NCI-H128 (cell line): ENCODE measurements around the gene LLGL1.

ENCODE experiments used
- DNase-seq: peaks from one replicate; lab custom pipeline; 2025; ENCODE audit not compliant: unreplicated experiment; lab: John Stamatoyannopoulos, UW

LLGL1 gene

DNA sequence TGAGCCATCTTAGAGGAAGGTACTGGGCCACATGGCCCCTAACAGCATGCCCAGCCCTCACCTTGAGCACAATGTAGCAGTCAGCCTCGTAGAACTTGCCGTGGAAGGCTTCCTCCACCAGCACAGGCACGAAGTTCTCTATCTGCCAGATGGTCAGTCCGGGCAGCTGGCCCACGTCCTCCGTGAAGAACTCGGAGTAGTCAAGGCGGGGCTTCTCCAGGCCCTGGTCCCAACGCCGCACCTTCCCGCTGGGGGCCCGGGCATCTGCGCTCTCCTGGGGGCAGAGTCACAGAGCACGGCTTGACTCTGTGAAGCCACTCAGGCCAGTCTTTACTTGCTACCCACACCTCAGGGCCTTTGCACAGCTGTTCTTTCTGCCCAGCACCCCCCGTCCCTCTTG is 25.8 kb downstream of the LLGL1 start:
- no peak for DNase-seq

DNA sequence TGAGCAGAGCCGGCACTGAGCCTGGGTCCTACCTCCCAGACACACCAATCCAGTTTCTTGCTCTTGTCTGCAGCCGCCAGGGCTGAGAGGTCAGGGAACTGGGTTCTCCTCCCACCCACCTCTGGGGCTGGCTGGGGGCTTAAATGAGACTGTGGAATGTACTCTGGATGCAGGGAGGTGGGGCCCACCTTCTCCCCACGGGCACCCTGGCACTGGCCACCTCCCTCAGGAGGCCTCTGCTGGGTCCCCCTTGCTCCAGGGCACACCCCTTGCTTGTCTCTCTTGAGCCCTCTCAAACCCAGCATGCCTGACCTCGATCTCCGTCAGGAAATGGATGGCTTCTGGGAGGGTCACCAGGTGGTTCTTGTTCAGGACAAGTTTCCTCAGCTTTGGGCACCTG is 26.7 kb downstream of the LLGL1 start:
- no peak for DNase-seq

DNA sequence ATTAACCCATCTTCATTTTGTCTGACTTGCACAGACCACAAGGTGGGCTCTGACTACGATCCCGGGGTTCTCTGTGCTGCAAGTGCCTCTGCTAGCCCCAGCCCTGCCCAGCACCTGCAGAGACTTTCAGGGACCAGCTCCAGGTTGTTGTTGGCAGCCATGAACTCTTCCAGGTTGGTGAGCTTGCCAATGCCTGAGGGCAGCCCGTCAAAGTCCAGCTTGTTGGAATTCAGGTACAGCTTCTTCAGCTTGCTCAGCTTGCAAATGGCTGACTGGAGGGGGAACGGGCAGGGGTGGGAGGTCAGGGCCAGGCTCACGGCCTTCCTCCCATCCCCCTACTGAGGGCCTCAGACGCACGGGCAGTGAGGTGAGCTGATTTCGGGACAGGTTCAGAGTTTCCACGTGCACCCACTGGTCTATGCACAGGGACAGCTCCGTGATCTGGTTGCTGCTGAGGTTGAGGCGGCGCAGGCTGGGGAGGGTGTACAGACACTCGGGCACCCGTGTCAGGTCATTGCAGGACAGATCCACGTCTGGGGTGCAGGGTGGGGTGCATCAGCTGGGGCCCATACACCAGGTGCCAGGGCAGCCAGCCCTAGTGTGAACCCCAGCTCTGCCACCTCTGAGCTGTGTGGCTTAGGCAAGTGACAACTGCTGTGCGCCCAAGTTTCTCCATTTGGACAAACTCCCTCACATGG is 27.9 kb downstream of the LLGL1 start:
- DNase-seq = no peak

DNA sequence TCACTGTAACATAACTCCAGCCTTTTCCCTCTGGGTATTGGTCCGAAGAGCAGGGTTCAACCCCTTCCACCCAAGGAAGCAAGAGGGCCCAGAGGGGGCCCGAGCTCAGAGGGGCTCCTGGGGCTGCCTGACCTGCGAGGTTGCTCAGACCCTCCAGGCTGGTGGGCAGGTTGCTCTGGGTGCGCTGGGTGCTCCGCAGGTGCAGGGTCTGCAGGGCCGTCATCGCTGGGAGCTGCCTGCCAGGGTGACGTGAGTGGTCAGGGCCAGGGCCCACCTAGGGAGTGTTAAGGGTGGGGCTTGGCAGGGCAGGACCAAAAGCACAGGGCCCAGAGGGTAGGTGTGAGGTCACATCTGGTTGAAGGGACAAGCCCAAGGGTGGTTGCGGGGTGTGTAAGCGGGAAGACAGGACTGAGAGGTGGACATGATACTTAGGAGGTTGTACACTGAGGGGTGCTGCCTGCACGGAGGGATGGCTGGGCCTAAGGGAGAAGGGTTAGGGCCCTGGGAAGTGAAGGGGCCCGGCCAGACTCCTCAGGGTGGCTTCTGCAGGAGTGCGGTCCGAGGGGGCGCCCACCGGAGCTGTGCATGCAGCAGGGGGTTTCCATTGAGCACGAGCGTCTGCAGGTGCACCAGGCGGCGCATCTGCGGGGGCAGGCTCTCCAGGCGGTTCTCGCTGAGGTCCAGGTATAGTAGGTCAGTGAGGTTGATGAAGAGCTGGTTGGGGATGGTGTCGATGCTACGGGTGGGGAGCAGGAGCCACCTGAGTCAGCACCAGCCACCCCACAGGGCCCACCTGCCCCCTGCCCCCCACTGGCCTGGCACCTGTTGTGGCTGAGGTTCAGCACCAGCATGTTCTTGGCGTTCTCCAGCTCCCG is 28.7 kb downstream of the LLGL1 start:
- DNase-seq = no peak

DNA sequence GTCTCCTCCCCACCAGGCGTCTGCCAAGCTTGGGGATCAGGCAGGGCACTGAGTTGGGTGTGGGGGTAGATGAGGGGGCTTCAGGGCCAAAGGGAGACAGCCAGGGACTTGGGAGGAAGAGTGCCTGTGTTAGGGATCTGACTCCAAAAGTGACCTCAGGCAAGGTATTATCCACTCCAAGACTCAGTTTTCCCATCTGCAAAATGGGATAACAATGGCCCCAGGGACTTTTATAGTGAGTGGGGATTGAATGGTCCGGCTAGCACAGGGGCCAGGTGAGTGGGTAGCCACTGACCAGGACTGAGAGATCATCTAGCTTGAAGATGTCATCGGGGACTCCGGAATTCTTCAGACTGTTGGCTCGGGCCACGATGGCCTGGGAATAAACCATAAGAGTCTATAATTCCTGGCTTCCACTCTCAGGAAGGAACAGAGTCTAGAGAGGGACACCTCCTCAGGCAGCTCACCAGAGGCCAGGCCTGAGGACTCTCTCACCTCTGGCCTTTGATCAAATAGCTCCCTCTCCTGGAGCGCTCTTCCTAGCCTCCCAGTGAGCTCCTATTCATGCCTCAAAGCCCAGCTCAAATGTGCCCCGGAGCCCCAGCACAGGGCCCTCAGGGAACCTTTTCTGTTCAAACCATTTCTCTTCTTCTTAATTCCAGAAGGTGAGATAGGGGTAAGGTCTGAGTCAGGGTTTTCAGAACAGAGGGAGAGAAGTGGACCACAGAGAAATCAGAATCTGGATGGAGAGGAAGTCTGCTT is 29.6 kb downstream of the LLGL1 start:
- DNase-seq = no peak

DNA sequence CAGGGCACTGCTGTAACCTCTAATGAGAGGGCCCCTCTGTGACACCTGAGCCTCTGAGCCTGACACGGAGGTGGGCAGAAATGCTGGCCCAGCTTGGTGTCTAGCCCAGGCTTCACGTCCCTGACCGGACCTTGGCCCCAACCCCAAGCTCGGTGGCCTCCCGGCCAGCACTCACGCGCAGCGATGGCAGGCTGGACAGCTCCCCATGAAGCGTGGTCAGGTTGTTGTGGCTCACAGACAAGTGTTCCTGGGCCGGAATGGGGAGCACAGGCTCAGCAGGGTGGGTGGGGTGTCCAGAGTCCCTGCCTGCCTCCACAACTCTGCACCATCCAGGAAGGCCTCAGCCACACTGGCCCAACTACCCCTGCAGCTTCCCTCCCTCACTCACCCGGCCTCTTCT is 30.9 kb downstream of the LLGL1 start:
- DNase-seq = no peak

DNA sequence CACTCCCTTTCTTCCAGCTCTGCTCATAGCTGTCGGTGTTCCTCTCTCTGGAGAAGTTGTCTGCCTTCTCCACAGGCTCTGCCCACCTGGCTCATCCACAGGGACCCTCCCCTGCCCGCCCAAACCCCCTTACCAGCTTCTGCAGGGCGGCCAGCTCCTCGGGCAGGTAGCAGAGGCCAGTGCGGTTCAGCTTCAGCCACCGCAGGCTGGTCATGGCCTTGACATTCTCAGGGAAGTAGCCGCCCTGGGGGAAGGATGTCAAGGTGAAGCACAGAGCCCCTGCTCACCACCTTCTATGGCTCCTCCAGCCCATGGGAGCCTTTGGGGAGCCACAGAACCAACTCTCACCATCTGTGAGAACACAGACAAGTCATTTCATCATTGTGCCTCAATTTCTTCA is 31.3 kb downstream of the LLGL1 start:
- no peak for DNase-seq

DNA sequence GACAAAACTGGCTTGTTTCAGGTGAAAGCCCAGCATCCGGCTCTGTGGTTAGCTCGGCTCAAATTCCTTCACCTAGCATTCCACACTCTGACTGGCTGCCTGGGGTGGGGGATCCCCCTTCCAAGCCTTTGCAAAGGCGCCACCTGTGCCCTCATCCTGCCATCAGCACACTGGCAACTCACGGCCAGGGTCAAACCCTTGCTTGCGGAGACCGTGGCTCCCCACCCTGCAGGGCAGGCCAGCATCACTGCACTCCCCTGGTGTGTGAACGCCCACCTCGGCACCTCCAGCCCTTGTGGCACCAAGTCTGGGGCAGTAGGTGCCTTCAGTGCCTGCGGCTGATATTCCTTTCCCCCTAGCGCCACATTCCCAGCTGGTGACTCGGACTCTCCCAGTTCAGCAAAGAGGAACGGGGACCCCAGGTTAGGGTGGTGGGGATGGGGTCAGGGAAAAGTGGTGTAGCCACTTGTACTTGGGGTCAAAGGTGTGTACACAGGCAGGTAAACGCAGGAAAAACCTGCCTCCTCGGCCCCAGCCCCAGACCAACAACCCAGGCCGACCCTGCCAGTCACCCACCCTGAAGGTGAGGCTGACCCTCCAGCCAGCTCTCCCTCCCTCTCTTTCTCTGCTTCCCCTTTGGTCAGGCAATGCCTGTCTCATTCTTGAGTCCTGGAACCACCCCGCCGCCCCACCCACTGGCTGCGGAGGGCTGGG is 32.0 kb downstream of the LLGL1 start:
- no peak for DNase-seq

DNA sequence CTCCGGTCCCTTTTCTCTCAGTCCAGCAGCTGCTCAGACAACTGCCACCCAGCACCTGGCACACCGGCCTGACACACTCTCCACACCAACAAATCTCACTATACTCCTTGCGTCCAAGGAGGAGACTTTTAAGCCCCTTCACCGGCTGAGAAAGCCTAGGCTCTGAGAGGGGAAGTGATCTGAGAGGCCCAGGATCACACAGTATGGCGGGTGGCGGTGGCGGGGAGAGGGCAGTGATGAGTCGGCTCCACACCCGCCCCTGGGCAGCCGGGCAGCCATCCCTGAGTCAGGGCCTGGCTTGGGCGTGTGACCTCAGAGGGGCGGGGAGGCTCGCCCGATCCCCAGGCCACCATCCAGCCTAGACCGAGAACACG is 32.5 kb downstream of the LLGL1 start:
- no peak for DNase-seq

DNA sequence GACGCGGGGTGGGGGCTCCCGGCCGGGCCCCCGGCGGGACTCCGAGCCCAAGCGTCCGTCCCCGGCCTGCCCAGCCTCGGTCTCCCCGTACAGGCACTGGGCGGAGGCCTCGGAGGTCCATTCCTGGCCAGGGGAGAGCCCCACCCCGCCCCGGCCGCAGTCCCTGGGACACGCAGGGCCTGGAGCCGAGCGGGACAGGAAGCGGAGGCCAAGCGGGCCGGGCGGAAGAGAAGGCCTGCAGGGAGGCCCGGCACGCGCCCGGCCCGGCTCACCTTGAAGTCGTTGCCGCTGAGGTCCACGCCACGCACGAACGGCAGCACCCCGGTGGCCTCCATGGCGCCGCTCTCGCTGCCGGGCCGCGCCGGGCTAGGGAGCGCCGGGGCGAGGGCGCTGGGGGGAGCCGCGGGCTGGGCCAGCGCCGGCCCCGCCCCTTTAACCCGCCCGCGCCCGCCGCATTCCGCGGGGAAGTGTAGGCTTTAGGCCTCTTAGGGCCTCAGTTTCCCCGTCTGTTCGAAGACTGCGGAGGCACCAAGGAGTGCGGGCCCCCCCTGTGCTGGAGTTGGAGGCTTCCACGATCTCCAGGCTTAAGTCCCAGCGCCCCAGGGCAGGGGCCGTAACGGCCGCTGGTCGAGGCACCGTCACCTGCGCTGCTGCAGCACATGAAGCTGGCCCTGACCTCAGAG is 33.1 kb downstream of the LLGL1 start, which contains the start of gene FLII:
Gene FLII, minus strand, starts transcription at position 383 of the 683 bp plus-strand sequence. Its CDS starts 48 bp downstream, at position 335.
- DNase-seq = no peak

DNA sequence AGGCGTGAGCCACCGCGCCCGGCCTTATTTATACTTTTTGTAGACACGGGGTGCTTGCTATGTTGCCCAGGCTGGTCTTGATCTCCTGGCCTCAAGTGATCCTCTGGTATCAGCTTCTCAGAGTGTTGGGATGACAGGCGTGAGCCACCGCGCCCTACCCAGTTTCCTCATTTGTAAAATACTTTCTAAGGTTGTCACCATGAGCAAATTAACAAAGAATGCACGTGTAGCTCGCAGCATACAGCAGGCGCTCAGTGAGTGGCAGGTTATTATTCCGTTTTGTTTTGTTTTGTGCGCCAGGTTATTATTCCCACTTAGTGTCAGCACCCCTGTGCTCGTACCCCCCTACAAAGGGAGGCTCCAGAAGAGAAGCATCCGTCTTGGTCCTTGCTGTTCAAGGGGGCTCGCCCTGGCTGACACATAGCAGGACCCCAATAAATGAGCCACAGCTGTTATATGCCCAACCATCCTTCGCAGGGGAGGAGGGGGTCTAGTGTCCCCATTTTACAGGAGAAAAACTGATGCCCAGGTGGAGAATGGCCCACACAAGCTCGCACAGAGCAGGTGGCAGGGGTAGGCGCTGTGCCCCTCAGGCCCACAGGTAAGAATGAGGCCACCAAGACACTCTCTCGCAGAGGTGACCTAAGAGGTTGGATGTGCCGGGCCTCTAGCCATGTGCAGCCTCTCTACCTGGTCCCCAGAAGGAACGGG is 34.3 kb downstream of the LLGL1 start:
- DNase-seq = no peak

DNA sequence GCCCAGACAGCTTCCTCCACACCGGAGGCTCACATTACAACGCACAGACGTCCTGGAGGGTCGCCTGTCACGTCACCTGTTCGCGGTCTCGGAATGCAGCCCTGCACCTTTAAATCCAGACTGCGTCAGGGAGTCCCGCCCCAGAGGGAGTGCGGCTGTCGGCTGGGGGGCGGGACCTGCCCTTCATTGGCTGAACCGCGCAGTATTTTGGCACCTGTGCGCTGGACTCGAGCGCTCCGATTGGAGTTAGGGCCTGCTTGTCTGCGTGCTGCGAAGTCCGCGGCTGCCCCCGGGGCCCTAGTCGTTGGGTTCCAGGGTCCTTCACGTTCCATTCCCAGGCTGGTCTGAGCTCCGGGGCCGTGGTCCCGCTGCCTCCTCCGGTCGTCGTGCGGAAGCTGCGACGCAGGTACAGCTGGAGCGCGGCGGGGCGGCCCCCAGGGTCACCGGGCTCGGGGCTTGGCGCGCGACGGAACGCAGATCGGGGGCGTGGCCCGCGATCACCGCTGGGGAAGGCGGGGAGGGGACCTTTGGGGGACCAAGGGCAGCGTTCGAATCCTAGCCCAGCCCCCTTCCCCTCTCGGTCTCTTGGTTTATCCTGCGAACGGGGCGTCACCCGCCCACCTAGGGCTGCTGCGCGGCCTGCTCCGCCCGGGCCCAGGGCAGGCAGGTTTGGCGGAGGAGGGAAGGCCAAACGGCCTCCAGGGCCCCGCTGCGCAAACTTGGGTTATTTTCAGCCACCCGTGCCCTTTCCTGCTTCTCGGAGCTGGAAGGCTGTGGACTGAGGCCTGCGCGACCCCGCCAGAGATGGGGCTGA is 35.1 kb downstream of the LLGL1 start, which contains the start of gene MIEF2:
Gene MIEF2, plus strand, starts transcription at position 331 of the 814 bp plus-strand sequence. CDS start 2,059 bp downstream, outside the sequence.
- DNase-seq = peak; percentile 84

DNA sequence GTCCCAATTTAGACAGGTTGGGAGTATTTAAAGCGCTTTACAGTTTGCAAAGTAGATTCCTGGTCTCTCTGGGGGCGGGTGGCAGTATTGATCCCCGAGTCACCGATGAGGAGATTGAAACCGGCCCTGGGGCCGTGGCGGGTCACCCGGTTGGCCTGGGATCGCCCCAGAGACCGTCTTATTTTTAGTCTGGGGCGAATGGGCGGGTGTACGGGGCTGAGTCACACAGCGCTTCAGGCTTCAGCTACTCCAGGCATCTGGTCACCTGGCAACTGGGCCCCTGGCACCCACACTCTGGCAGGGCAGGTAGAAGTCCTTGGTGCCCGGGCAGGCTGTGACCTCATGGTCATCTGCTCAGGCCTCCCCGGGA is 35.7 kb downstream of the LLGL1 start:
- DNase-seq = no peak

DNA sequence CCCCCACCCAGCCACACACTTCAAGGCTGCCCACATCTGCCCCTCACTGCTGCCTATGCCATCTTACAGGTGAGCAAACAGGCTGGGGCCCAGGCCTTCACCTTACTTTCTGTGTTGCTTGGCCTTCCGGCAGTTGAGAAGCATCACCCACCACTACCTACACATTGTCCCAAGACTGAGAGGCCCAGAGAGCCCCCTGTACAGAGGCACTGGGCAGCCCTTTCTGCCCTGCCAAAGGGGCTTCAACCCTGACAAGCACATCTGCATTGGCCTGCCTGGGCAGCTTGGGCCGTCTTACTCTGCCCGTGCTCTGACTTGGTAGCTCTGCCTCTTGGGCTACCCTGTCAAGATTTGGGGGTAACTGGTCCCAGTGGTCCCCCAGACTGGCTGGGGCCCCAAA is 36.2 kb downstream of the LLGL1 start:
- DNase-seq = no peak

DNA sequence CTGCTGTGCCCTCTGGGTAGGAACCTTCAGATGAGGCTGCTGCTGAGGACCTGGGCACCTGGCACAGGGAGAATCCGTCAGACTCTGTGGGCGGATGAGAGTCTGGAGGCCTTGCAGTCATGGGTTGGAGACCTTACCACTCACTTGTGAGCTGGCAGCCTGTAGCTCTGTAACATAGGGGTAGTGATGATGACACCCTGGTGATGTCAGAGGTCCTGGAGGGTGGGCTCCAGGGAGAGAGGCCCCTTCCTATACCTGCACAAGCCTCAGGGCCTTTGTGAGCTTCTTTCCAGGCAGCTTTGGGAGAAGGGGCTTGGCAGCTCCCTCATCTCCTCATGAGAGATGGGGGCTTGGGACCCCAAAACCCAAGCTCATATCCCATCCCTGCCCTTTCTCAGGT is 36.7 kb downstream of the LLGL1 start:
- DNase-seq = no peak

DNA sequence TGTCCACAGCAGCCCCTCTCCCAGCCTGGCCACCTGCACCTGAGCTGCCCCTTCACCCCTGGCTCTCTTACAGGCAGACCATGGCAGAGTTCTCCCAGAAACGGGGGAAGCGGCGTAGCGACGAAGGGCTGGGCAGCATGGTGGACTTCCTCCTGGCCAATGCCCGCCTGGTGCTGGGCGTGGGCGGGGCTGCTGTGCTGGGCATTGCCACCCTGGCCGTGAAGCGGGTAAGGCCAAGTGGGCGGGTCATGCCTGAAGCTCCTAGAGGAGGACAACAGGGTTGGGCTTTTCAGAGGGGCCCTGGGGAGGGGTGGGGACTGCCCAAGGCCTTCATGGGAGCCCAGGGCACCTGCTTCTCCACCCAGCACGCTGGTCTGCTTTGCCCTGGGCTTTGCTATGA is 37.2 kb downstream of the LLGL1 start:
- no peak for DNase-seq

DNA sequence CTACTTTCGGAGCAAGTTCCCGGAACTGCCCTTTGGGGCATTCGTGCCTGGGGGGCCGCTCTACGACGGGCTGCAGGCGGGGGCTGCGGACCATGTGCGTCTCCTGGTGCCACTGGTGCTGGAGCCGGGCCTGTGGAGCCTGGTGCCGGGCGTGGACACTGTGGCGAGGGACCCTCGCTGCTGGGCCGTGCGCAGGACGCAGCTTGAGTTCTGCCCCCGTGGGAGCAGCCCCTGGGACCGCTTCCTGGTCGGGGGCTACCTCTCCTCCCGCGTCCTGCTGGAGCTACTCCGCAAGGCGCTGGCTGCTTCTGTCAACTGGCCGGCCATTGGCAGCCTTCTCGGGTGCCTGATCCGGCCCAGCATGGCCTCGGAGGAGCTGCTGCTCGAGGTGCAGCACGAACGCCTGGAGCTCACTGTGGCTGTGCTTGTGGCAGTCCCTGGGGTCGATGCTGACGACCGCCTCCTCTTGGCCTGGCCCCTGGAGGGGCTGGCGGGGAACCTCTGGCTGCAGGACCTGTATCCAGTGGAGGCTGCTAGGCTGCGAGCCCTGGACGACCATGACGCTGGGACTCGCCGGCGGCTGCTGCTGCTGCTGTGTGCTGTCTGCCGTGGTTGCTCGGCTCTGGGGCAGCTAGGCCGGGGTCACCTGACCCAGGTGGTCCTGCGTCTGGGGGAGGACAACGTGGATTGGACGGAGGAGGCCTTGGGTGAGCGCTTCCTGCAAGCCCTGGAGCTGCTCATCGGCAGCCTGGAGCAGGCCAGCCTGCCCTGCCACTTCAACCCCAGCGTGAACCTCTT is 38.6 kb downstream of the LLGL1 start:
- no peak for DNase-seq

DNA sequence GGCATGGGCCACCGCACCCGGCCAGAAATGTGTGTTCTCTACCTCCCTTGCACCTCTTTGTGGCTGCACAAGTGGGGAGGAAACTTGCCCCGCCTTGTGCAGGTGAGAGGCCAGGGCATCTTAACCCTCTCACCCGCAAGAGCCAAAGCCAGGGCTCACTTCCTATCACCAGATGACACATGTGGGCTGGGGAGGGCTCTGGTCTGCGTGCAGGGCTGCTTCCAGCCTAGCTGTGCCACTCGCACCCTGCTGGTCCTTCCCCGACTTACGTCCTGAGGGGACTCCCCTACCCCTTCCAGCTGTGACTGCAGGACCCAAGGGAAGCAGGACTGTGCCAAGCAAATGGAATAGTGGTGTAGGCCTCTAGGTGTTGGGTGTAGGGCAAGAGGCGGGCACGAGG is 41.9 kb downstream of the LLGL1 start:
- DNase-seq = no peak
